ENCODE measurements around the gene FMNL2.

The FMNL2 gene

GRCh38 chr2:152582081-152582480 is 247.1 kb downstream of the FMNL2 start:
- DNase-seq (ENCODE audit: low read depth in 3 of 3), result no peak

GRCh38 chr2:152583512-152584229 is 248.7 kb downstream of the FMNL2 start:
- no peak for DNase-seq (ENCODE audit: low read depth in 3 of 3)

- DNase-seq (ENCODE audit: low read depth in 3 of 3), result no peak
Measured at GRCh38 chr2:152584301-152584700, 249.3 kb downstream of the FMNL2 start.

- no peak for DNase-seq (ENCODE audit: low read depth in 3 of 3)
Measured at GRCh38 chr2:152585830-152586484, 251.0 kb downstream of the FMNL2 start.

GRCh38 chr2:152587187-152587947 is 252.4 kb downstream of the FMNL2 start:
- no peak for DNase-seq (ENCODE audit: low read depth in 3 of 3)

GRCh38 chr2:152588998-152589397 is 254.0 kb downstream of the FMNL2 start:
- DNase-seq (ENCODE audit: low read depth in 3 of 3), result no peak

- no peak for DNase-seq (ENCODE audit: low read depth in 3 of 3)
Measured at GRCh38 chr2:152594022-152594766, 259.2 kb downstream of the FMNL2 start.

GRCh38 chr2:152594792-152595191 is 259.8 kb downstream of the FMNL2 start:
- no peak for DNase-seq (ENCODE audit: low read depth in 3 of 3)

- no peak for DNase-seq (ENCODE audit: low read depth in 3 of 3)
Measured at GRCh38 chr2:152598975-152599759, 264.2 kb downstream of the FMNL2 start.

GRCh38 chr2:152600051-152600657 is 265.2 kb downstream of the FMNL2 start:
- no peak for DNase-seq (ENCODE audit: low read depth in 3 of 3)

GRCh38 chr2:152600697-152601096 is 265.7 kb downstream of the FMNL2 start:
- DNase-seq (ENCODE audit: low read depth in 3 of 3), result no peak

- no peak for DNase-seq (ENCODE audit: low read depth in 3 of 3)
Measured at GRCh38 chr2:152602750-152603149, 267.8 kb downstream of the FMNL2 start.

- DNase-seq (ENCODE audit: low read depth in 3 of 3), result no peak
Measured at GRCh38 chr2:152603166-152603565, 268.2 kb downstream of the FMNL2 start.

- no peak for DNase-seq (ENCODE audit: low read depth in 3 of 3)
Measured at GRCh38 chr2:152606081-152606480, 271.1 kb downstream of the FMNL2 start.

GRCh38 chr2:152606941-152607340 is 272.0 kb downstream of the FMNL2 start:
- DNase-seq (ENCODE audit: low read depth in 3 of 3), result no peak

- DNase-seq (ENCODE audit: low read depth in 3 of 3), result no peak
Measured at GRCh38 chr2:152607793-152608300, 272.9 kb downstream of the FMNL2 start.

GRCh38 chr2:152609154-152609553 is 274.2 kb downstream of the FMNL2 start:
- no peak for DNase-seq (ENCODE audit: low read depth in 3 of 3)

- no peak for DNase-seq (ENCODE audit: low read depth in 3 of 3)
Measured at GRCh38 chr2:152609699-152610098, 274.7 kb downstream of the FMNL2 start.

GRCh38 chr2:152611458-152612231 is 276.7 kb downstream of the FMNL2 start:
- DNase-seq (ENCODE audit: low read depth in 3 of 3), result no peak

- no peak for DNase-seq (ENCODE audit: low read depth in 3 of 3)
Measured at GRCh38 chr2:152613235-152613634, 278.3 kb downstream of the FMNL2 start.

Measured in stimulated activated CD4-positive, alpha-beta T cell treated with anti-CD3 and anti-CD28 coated beads, TNF-alpha, amount 100 ng/mL, for 4 hours (primary cell).